Fibroblast of skin of right quadriceps (primary cell): ENCODE measurements around the gene GABARAPL2.

Experiments
- DNase-seq: peaks from one replicate; pipeline ENCODE4 v3.0.0-alpha.2; 2013

Gene GABARAPL2

DNA sequence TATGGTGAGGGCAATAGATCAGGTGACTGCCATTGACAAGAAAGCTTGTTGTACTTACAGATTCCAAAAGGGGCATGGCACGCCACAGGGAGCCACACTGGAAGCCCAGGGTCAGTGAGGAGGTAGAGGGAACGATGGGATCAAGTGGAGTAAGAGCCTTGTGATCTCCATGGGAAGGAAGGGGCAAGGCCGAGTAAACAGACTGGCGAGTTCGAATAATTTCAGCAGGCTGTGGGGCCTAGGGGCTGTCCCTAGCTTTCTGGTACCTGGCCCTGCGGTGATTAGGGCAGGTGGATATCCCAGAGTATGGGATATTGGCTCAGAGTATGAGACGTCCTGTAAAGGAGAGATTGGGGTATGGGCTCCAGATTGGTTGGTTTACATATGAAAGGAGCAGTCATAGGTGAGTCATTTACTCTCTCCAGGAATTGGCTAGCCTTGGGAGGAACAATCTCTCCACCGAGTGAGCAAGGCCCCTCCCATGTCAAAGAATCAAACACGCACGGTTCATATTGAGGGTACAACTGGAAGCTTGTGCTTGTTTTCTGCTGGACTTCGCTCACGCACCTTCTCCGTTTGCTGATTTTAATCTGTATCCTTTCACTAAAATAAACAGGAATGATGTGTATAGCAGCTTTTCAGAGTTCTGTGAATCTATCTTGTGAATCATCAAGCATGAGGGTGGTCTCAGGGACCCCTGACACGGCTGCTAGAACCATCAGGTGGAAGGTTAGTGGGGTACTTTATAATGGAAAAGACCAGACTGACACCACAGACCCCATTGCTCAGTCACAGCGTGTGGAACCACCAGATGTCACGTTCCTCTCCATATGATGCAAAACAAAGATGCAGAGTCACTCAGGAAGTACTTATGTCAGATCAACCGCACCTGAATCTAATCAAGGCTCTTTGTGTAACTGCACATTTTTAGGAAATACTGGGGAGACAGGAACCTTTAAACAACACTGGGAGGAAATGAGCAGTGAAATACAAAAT lies 27.9 kb downstream of the GABARAPL2 start:
- peak; percentile 81 for DNase-seq

DNA sequence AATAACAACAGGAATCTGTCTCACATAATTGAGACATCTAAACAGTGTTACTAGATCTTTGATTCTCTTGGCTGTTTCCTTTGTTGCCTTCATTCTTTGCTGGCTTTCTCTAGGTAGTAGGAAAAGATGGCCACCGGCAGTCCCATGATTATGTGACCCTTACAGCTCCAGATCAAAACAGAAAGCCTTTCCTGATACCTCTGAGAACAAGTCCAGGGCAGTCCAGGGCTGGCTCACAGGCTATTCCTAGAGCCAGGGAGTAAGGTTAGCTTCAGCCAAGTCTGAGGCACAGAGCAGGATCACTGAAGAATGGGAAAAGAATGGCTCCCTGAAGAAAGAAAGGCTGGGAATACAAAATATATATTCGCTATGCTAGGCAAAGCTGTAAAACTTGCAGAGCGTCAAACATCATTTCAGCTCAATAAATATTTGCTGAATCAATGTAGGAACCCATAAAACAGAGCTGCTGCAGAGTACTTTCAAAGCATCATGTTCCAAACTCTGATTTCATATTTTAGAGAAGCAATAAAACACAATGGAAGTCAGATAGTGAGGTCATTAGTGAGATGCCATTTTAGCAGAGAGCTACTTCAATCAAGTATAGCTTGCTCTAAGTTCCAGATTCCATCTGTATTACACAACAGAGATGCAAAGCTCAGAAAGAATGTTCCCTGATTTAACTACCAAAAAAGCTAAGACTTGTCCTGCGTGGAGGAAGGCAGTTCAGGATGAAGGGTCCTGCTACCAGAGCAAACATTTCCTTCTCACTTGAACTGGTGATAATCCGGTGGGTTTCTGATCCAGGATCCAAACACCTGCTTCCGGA lies 33.5 kb downstream of the GABARAPL2 start:
- DNase-seq, result no peak

DNA sequence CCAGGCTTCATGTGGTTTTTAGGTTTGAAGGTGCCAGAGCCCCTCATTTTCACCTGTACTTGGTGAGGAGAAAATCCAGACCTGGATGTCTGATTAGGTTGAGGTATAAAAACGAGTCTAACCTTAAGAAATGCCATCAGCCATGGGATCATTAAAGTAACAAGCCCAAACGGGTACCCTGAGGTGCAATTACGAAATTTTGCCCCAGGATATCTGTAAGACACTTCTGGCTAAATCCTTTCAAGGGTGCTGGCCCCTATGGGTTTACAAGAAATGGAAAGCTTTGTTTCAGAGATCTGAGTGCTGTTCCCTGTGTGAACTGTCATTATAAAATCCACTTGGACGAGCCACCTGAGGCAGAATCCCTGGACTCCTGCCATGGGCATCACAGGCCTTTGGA lies 37.1 kb downstream of the GABARAPL2 start:
- DNase-seq, result no peak

DNA sequence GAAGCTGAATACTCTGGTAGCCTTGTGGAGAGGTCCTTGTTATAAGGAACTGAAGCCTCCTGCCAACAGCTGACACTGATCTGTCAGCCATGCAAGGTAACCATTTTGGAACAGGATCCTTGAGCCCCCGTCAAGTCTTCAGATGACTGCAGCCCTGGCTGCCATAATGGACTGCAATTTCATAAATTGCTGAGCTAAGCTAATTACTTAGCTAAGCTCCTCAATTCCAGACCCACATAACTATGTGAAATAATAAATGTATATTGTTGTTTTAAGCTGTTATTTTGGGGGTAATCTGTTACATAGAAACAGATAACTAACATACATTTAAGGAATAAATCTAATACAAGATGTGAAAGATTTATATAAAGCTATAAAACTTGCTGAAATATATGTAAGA lies 40.3 kb downstream of the GABARAPL2 start:
- no peak for DNase-seq

DNA sequence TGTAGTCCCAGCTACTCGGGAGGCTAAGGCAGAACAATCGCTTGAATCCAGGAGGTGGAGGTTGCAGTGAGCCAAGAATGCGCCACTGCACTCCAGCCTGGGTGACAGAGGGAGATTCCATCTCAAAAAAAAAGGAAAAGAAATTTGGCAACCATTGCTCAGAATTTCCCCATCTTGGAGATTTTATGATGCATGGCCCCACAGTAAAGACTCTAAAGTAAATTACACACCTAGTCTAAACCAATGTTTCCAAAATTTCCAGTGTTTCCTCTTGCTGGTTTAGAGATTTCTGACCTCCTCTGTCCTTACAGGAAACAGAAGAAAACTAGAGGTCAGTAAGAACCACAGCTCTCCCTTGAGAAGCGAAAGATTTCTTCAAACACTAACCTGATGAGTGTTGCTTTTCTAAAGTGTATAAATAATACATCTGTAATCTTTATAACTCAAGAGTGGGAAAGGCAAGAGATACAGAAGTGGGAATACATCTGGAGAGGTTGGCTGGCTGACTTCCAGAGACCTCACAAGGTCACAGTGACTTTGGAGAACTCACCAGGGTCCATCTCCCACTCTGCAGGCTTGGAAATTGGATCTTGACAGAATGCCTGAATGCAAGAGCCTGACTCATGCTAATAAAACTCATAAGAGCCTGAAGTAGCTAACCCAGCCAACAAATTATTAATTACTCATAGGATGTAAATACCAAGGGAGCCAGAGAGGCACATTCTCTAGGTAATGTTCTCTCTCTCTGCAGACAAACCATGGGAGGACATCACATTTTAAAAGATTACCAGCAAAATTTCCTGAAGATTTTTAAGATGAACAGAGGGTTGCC lies 48.1 kb downstream of the GABARAPL2 start:
- peak; percentile 66 for DNase-seq

DNA sequence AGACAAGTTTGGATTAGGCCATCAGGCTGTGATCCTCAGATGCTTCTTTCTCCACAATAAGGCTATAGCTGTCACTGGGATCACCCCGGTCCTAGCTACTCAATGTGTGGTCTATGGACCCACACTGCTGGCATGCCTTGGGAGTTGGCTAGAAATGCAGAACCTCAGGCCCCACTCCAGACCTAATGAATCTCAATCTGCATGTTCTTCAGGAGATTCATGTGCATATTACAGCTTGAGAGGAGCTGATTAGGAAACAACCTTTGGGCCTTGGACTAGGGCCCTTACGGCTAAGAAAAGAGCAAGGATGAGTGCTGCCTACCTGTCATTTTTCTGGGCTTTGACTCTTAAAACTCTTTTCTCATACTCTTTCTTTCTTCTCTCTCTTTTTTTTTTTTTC lies 49.4 kb downstream of the GABARAPL2 start:
- no peak for DNase-seq

DNA sequence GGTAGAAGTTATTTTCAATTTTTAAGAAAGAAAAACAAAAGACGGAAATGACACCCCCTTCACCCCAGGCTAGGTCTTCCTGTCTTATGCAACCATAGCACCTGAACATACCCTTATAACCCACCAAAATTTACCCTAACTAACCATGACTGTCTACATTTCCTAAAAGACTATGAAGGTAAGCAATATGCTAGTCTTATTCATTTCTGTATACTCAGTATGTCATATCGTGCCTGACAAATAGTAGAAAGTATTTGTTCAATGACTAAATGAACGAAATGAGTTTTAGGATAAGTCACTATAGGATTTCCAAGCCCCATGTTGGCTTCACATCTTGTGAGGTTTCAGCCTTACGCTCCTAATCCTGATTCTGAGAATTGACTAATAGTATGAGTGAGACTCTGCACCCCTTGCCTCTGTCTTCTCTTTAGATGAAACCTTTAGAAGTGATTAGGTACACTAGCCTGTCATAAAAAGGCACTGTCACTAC lies 50.4 kb downstream of the GABARAPL2 start:
- DNase-seq, result no peak

DNA sequence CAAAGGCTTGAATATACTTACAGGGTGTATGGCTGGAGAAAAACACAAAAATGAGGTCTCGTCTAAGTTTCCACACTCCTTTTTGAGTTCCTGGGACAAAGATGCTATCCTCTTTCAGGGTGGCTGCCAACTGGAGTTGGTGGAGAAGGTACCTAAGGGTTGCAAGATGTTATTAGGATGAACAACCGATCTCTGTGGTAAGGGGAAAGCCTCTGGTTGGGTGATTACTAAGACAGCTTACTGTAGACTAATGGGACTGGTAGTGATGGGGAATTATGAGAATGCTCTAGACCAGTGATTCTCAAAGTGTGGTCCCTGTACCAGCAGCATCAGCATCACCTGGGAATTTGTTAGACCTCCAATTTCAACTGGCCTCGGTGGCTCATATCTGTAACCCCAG lies 50.9 kb downstream of the GABARAPL2 start:
- DNase-seq, result no peak

DNA sequence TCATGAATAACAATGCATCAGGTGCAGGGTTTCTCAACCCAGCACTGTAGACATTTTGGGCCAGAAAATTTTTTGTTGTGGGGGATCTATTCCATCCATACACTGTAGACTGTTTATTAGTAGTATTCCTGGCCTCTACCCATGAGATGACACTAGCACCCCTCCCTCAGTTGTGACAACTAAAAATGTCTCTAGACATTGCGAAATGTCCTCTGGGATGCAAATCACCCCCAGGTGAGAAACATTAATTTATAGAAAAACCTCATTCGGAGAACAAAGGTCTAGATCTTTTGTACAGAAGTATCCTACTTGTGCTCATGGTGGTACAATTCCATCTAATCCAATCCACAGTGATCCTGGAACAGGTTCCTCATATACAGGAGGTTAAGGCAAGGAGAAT lies 52.6 kb downstream of the GABARAPL2 start:
- DNase-seq, result no peak

DNA sequence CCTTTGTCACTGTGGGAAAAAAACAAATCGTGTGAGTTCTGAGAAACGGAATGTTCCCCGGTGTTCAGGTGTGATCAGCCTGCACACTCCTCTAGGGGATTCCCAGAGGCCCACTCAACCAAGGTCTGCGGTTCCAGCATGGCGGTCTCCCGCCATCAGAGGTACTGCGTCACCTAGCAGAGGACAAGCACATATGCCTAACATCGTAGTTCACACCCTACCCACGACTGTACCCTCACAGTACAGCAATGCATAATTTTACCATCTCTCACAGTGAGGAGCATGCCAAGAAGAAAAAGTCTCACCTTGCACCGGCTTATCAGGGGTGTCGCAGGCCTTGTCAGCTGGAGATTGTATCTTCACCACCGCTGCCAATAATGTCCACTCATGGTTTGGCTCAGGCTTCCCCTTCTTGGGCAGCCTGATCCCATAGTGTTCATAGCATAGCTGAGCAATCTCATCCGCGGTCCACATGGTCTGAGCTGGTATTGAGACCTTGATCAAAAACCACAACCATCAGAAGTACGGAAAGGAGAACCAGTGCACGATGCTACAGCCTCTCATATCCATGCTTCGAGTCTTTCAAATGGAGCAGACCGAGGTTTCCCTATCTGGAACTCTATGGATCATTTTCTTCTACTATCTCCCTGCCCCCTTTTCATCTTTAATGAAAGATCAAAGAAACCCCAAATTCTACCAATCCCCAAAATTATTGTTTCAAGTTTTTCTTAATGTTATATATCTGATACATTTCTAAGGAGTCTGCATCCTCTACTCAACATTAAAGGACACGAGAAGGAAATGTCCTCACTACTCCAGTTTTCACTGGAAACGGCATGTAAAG lies 54.4 kb downstream of the GABARAPL2 start:
- no peak for DNase-seq

DNA sequence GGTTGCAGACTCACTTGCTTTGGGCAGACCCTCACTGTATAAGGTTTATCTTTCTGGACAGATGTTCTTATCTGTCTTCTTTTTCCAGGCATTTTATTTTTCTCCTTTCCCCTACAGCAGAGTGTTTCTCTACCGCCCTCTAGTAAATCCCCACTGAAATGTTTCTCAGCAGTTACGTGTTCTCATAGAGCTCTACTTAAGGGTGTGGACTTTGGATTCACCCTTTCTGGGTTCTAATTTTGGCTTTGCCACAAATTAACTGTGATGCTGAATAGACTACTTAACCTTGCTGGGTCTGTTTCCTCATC lies 54.9 kb downstream of the GABARAPL2 start:
- peak; percentile 42 for DNase-seq

DNA sequence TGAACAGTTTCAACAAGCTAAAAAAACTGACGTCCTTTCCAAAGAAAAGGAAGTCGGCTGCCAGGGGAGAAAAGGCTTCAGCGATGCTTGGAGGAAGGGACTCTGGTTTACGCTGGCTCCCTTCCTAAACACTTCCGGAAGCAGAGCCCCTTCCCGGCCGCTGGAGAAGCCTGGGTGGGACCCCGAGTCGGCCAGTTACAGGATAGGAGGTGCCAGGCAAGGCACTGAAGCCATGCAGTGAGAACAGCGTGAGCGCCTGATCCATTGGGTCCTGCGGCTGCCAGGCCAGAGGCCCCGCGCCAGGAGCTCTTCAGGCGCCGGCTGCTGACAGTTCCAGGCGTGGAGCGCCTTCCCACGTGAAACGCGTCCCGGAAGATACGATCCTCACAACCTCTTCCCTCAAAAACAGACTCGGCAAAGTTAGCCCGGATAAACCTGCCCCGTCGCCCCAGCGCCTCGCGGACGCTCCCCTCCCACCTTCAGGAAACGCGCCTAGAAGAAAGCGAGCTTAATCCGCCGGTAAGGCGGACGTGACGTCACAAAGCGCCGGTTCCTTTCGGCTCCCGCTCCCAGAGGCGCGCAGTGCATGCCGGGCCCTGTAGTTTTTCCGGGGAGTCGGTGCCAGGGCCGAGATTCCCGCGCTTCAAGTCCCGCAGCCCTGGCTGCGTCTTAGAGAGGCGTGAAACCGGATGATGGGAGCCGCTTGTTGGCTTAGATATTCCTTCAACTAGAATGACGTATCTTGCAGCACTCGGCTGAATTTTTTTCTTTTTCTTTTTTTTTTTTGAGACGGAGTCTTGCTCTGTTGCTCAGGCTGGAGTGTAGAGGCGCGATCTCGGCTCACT lies 56.8 kb downstream of the GABARAPL2 start, which contains the start of gene ADAT1:
Gene ADAT1 (minus strand): TSS at position 521 of the 845 bp plus-strand sequence. CDS start 2,482 bp downstream, outside the sequence.
- DNase-seq, result peak; percentile 98

DNA sequence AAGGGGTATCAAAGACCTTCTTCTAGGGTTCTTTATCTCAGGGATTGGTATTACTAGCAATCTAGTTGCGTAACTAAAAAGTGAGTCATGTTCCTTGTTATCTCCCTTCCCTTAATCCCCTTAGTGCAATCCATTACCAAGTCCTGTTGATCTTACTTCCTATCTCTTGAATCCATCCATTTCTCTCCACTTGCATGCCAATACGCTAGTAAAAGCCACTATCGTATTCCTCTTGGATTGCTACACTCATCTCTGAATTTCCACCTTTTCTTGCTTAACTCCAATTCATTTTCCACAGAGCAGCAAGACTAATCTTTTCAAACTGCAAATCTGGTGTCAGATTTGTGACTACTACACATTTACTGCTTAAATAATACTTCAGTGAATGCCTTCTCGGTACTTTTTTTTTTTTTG lies 58.7 kb downstream of the GABARAPL2 start:
- DNase-seq, result peak; percentile 23

DNA sequence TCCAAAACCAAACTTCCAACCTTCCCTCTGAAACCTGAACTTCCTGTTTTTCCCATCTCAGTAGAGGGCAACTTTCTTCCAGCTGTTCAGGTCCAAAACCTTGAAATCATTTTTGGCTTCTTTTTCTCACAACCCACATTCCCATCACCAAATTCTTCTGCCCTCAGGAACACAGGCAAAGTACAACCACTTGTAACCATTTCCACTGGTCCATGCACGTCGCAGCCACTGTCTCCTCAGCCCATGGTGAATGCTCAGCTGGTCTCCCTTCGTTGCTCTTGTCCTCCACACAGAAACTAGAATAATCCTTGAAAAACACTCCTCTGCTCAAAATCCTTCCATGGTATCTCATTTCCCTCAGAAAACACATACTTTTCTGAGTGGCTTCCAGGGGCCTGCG lies 60.6 kb downstream of the GABARAPL2 start:
- no peak for DNase-seq
